ENCODE data around the gene KCNN1.

KCNN1 gene

DNA sequence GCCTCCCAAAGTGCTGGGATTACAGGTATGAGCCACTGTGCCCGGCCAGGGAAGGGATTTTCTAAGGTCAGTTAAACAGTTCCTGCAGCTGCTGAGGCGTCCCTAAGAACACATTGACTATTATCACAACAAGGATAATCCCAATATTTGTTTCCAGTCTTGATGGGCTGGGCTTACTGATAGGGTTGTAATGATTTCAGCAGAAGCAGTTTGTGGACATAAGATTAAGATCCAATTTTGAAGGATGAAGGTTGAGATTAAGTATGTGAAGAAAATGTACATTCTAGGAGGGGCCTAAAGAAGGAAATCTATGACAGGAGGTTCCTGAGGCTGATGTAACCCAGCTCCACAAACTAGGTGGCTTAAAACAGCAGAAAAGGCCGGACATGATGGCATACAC is 44.8 kb upstream of the KCNN1 start (continued):
- no peak for TF ChIP-seq ZNF174 (tag by site-specific recombination; IDR thresholded peaks at IDR 0.05)
- no peak for TF ChIP-seq ZNF2 (tag by site-specific recombination; IDR thresholded peaks at IDR 0.05)
- no peak for TF ChIP-seq ZBTB48 (tag by site-specific recombination; IDR thresholded peaks at IDR 0.05)

DNA sequence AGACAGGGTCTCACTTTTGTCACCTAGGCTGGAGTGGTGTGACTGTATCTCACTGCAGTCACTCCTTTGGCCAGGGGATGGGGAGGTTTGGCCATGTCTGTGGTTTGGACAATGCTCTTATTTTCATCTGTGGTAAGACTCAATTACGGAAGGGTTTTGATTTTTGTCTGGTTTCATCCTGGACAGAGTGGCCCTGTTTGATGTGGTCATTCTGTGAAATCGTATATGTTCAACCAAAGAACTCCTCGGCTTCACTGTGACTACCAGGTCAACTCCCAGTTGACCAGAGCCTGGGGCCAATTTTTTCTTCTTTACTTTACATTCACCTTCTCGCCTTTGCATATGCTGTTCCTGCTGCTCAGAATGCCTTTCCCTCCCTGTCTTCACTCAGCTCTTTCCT is 40.9 kb upstream of the KCNN1 start:
- Histone ChIP-seq H3K36me3 (ENCODE audit: control insufficient read depth in 2 of 2, insufficient read depth in 1 of 2, low read length in 2 of 2) (no peaks in the 10 kb centered on the region), H3K4me1 (ENCODE audit: control insufficient read depth, insufficient read depth, low read length) (no peaks in the 10 kb centered on the region), H3K27ac (ENCODE audit: extremely low read depth, low read depth, low read length) (no peak overlapping the region), H3K4me3 (ENCODE audit: low read depth, low read length) (no peak overlapping the region), H3K9me3 (ENCODE audit: control insufficient read depth, insufficient read depth, low read depth, low read length) (no peaks in the 10 kb centered on the region)
- ChIA-PET CTCF (no interaction called here), POLR2A (no interaction called here)
- TF ChIP-seq MEIS1 (CRISPR knock-in tag; IDR thresholded peaks at IDR 0.05; ENCODE audit: borderline replicate concordance): no peak
- TF ChIP-seq, protein P1, sequence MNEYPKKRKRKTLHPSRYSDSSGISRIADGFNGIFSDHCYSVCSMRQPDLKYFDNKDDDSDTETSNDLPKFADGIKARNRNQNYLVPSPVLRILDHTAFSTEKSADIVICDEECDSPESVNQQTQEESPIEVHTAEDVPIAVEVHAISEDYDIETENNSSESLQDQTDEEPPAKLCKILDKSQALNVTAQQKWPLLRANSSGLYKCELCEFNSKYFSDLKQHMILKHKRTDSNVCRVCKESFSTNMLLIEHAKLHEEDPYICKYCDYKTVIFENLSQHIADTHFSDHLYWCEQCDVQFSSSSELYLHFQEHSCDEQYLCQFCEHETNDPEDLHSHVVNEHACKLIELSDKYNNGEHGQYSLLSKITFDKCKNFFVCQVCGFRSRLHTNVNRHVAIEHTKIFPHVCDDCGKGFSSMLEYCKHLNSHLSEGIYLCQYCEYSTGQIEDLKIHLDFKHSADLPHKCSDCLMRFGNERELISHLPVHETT (tag by site-specific recombination; IDR thresholded peaks at IDR 0.05): no peak
- no peak for TF ChIP-seq INSM2 (tag by site-specific recombination; IDR thresholded peaks at IDR 0.05)
- TF ChIP-seq SP2 (tag by site-specific recombination; IDR thresholded peaks at IDR 0.05): no peak
- no peak for TF ChIP-seq ZNF155 (tag by site-specific recombination; IDR thresholded peaks at IDR 0.05)
- no peak for TF ChIP-seq ZNF544 (tag by site-specific recombination; IDR thresholded peaks at IDR 0.05)
- TF ChIP-seq ZNF404 (tag by site-specific recombination; IDR thresholded peaks at IDR 0.05): no peak
- TF ChIP-seq ZNF629 (tag by site-specific recombination; IDR thresholded peaks at IDR 0.05): no peak
- TF ChIP-seq ZFHX2 (tag by site-specific recombination; conservative IDR thresholded peaks at IDR 0.05): no peak
- TF ChIP-seq ZNF140 (tag by site-specific recombination; IDR thresholded peaks at IDR 0.05): no peak
- TF ChIP-seq ZNF670 (tag by site-specific recombination; IDR thresholded peaks at IDR 0.05; ENCODE audit: low read depth): no peak
- no peak for TF ChIP-seq PRDM1 (tag by site-specific recombination; IDR thresholded peaks at IDR 0.05)
- TF ChIP-seq ZNF214 (tag by site-specific recombination; IDR thresholded peaks at IDR 0.05; ENCODE audit: borderline replicate concordance): no peak
- no peak for TF ChIP-seq HOXC10 (CRISPR knock-in tag; IDR thresholded peaks at IDR 0.05)
- TF ChIP-seq ZNF692 (tag by site-specific recombination; IDR thresholded peaks at IDR 0.05): no peak
- TF ChIP-seq ZBTB7A (tag by site-specific recombination; IDR thresholded peaks at IDR 0.05; ENCODE audit: low read depth): no peak

DNA sequence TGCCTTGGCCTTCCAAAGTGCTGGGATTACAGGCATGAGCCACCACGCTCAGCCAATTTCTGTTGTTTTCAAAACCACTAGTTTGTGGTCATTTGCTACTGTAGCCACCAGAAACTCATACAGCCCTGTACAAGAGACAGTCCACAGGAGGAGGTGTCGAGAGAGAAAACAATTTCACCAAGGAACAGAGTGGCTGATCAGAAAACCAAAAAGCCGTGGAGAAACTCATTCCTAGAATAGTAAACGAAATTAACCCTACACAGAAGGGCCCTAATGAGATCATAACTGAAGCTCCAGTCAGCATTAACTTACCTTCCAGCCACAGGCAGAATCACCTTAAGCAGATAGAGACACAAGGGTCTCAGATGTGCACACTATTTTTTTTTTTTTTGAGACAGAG is 37.9 kb upstream of the KCNN1 start:
- POLR2A ChIA-PET: interaction anchor here (1.4 kb wide), 1 partner anchor 69 kb away, joined by 4 read pairs; the partner anchor contains the start of gene RPL18A
- Histone ChIP-seq H3K9me3 (ENCODE audit: control insufficient read depth, insufficient read depth, low read depth, low read length) (no peaks in the 10 kb centered on the region), H3K27ac (ENCODE audit: extremely low read depth, low read depth, low read length) (no peak overlapping the region), H3K4me1 (ENCODE audit: control insufficient read depth, insufficient read depth, low read length) (no peaks in the 10 kb centered on the region), H3K36me3 (ENCODE audit: control insufficient read depth in 2 of 2, insufficient read depth in 1 of 2, low read length in 2 of 2) (no peaks in the 10 kb centered on the region), H3K4me3 (ENCODE audit: low read depth, low read length) (no peak overlapping the region)
- CTCF ChIA-PET: interaction anchor here (0.6 to 3.2 kb wide), 4 partner anchors 9 to 73 kb away, joined by 3 to 13 read pairs (median 4); partner anchors contain the start of gene RPL18A
- no peak for TF ChIP-seq TSHZ1 (tag by site-specific recombination; IDR thresholded peaks at IDR 0.05; ENCODE audit: borderline replicate concordance)
- TF ChIP-seq MEIS1 (CRISPR knock-in tag; IDR thresholded peaks at IDR 0.05; ENCODE audit: borderline replicate concordance): no peak
- no peak for TF ChIP-seq ZNF843 (tag by site-specific recombination; IDR thresholded peaks at IDR 0.05)
- TF ChIP-seq, protein P2, sequence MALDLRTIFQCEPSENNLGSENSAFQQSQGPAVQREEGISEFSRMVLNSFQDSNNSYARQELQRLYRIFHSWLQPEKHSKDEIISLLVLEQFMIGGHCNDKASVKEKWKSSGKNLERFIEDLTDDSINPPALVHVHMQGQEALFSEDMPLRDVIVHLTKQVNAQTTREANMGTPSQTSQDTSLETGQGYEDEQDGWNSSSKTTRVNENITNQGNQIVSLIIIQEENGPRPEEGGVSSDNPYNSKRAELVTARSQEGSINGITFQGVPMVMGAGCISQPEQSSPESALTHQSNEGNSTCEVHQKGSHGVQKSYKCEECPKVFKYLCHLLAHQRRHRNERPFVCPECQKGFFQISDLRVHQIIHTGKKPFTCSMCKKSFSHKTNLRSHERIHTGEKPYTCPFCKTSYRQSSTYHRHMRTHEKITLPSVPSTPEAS (tag by site-specific recombination; IDR thresholded peaks at IDR 0.05): no peak
- no peak for TF ChIP-seq ZNF707 (tag by site-specific recombination; IDR thresholded peaks at IDR 0.05)
- no peak for TF ChIP-seq ZNF169 (tag by site-specific recombination; IDR thresholded peaks at IDR 0.05)
- TF ChIP-seq KLF10 (tag by site-specific recombination; IDR thresholded peaks at IDR 0.05): no peak
- no peak for TF ChIP-seq ZNF785 (tag by site-specific recombination; IDR thresholded peaks at IDR 0.05)
- no peak for TF ChIP-seq OVOL3 (tag by site-specific recombination; IDR thresholded peaks at IDR 0.05)
- TF ChIP-seq ZNF473 (tag by site-specific recombination; IDR thresholded peaks at IDR 0.05): no peak

Data from HEK293 (cell line).